Body of pancreas (tissue), 4 donors: ENCODE data around the gene TENM4.

Source experiments
- CTCF ChIP-seq, 7 experiments: fragments of 450-650 bp in 4 of 7; fragments of 200-600 bp in 3 of 7; sonication (generic) in 3 of 7; IDR thresholded peaks; one replicate each; pipeline ENCODE4 v1.5.1; 2016 to 2019; ENCODE audit warnings: antibody characterized with exemption in 7 of 7
- POLR2A ChIP-seq, 3 donors: fragments of 450-650 bp; IDR thresholded peaks; one replicate each; pipeline ENCODE4 v1.6.1; 2016; ENCODE audit warnings: antibody characterized with exemption in 3 of 3, mild to moderate bottlenecking in 2 of 3

GRCh38 chr11:78685156-78685555, 755.7 kb downstream of the TENM4 start:
- TF ChIP-seq CTCF (IDR thresholded peaks at IDR 0.05): no peak
- no peak for TF ChIP-seq POLR2A (IDR thresholded peaks at IDR 0.05)
